HG03439 (cell line): ENCODE data around the gene NUDT17.

Experiments
- ATAC-seq: cut with Tn5 transposase; IDR thresholded peaks from one replicate; pipeline ENCODE4 v1.9.1; 2021; ENCODE audit warnings: mild to moderate bottlenecking, moderate library complexity; ENCODE audit not compliant: unreplicated experiment

Gene NUDT17

DNA sequence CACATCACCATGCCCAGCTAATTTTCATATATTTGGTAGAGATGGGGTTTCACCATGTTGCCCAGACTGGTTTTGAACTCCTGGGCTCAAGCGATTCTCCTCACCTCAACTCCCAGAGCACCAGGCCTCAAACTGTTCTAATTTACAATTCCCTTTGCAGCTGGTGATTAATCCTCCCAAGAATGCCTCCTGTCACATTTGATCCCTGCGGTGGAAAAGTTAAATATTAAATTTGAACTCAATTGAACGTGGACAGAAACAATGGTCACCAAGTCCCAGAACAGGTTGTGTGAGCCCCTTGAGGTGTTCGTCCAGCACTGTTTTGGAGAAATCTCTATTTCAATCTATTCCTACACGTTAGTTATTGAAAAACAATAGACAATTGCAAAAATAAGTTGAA is 42.2 kb downstream of the NUDT17 start:
- no peak for ATAC-seq

DNA sequence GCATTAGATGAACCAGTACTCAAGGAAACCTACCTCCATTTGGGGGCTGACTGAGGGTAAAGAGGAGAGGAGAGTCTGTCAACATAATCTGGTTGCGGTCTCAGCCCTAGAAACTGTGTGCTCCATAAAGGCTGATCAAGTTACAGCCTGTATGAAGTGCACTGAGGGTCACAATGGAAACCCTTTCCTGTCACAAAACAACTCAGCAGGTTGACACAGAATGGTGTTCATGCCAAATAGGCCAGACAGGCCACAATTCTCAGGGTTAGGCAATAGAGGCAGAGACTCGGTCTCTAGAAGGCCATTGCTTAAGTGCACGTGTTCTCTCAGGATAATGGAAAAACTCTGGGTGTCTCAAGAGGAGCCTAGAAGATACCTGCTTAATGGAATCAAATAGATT is 44.3 kb downstream of the NUDT17 start:
- ATAC-seq, result no peak

DNA sequence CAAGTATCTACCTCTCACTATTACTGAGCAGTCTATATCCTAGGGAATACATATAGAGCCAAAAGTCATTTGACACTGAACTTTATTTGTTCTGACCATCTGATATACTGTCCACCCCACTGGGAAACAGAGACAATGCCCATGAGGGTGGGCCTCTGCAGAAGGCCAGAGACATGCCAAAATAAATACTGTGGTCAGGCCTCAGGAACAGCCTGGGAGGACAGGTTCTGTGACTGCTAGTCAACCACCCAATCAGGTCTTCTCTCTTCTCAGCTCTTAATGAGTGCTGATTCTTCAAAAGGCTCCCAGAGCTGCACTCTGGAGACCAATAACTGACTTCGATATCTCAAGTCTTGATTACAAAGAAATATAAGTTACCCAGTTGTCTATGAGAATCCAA is 45.7 kb downstream of the NUDT17 start:
- ATAC-seq, result no peak

DNA sequence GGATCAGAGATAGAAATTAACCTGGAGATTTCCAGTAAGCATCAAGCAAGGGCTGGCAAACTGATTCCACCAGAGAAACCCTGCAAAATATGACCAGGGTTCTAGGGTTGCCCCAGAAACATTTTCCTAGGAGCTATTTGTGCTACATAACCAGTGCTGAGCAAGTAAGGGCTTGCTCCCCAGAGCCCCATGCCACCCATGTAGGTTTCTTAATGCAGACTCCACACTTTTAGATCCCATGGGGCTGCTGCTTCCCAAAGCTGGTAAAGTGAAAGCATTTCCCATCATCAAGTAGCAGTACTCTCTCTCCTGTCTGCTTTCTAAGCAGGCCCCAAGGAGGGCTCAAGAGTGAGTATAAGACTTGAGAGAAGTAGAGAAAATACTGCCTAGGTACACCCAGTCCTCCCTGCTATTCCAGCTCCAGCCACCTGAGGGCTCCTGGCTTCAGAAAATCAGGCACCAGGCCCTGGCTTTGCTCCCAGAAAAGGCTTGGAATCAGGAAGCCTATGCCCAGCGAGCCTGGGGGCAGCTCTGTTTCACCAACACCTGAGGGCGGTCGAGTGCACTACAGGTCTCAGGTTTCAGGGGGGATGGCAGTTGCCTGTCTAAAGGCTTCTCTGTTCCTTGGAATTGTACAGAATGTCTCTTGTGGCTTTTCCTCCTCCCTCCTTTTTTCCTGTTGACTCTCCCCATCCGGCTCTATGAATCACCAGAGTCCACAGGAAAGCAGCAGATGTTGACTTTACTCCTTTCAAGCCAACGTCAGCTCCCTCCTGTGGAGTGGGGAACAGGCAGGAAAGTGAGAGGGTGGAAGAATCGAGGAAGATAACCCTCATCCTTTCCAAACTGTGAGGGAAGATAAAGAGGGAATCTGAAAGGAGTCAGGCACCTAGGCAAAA is 46.4 kb downstream of the NUDT17 start:
- ATAC-seq, result no peak

DNA sequence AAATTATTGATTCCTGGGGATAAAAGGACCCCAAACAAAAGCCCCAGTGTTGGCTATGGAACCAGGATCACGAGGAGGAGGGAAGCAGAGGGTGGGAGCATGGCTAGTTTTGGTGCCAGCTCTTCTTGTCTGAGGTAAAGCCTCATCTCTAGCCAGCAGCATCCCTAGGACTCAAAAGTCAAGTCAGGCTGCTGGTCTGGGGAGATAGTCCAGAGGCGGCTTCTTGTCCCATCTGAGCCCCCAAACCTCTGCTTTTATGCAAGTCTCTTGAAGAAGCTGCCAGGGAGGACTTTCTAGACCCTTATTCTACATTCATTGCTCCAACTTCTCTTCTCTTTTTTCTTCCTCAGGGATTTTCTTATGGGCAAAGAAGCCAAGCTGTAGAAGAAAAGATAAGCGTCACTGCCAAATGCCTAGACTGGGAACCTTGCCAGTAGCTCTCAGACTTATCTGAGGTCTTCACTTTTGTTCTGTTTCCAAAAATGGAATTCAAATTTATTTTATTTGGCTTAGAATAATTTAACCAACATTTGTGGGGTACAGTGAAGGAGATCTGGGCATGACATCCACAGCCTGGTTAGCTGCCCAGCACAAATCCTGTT is 47.2 kb downstream of the NUDT17 start:
- ATAC-seq, result no peak

DNA sequence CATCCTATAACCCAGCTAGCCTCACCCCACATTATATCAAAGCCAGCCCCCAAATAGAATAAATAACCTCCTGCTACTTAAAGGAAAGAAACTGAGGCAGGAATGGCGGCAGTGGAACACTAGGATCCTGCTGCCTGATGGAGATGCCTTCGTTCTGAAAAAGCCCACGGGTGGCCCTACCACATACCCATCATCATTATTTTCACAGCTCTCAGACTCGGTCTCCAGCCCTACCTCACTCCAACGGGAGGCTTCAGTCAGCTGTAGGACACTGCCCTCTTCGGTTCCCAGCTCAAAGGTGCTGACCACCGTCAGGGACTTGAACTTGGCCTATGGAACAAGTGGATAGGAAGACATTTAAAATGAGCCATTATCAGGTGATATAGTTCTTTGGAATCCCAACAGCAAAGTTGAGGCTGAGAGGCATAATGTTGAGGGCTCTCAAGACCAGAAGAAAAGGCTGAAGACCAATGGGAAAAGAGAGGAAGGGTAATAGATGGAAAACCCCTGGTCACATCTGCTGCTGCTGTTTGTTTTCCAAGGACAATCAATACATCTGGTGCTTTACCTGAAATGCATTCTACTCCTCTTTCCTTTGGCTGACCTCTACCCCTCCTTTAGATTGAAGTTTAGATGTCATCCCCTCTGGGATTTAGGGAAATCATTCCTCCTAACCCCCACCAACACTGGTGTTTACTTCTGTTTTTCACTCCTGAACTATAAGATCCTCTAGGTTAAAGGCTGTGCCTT is 48.1 kb downstream of the NUDT17 start:
- ATAC-seq, result no peak

DNA sequence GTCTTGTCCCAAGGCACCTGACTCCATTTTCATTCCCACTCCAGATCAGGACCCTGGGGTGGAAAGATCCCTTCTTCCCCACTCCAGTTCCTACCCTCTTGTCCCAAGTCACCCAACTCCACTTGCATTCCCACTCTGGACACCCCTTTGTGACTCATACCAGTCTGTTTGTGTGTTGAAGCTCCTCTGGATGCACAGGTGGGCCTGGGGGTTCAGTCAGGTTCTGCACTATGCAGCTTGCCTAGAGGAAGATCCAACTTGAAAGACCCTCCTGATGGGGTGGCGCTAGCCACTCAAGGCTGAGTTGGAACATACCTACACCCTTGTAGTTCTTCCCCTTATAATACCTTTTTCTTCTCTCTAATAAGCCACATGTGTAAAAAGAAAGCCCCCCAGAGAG is 50.0 kb downstream of the NUDT17 start:
- ATAC-seq, result no peak

DNA sequence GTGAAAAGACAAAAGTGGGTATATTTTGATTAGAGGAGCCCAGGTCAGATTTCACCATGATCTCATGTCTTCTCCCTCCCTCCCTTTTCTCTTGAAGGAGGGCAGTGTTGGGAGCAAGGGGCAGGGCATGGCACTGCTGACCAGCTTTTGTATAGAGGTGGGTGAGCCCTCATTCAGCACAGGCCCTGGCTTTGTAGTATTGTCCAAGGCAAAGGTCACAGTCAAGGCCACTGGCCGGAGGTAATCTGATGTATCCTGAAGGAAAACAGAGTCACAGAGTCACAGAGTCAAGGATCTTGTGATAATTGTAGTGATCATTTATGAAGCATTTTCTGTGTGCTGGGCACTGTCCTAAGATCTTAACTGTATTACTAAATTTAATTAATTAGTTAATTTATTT is 52.5 kb downstream of the NUDT17 start:
- ATAC-seq, result no peak
